Sciatic nerve (tissue), 1 donor: ENCODE data around the gene CPHXL2. TPM values are rescaled to one million over a fixed set of nuclear protein-coding genes. Genes with fewer than 3 reads are reported as not detected.

Source experiments
- total RNA-seq: library from RNA; stranded (reverse); fragmentation: NEBNext Ultra II Directional; extraction: Animal tissue kit (Norgen Biotek cat#: 25700); gene quantifications from one replicate; pipeline ENCODE4 v1.2.1, GENCODE V29; 2021
- donor health status: DM: no; HTN: no; CAD: no.

The CPHXL2 gene
- total RNA-seq, 1 donor from 2014 or later, result not detected

Other genes with a start within 250 kb of the CPHXL2 start
- 73.7 TPM for gene CFDP1, start 243.5 kb downstream of the CPHXL2 start, total RNA-seq
- gene TMEM170A, start 212.3 kb downstream of the CPHXL2 start, total RNA-seq, result 29.8 TPM
- 0.58 TPM for gene CHST6, start 181.6 kb downstream of the CPHXL2 start, total RNA-seq
- 0.27 TPM for gene CHST5, start 140.9 kb downstream of the CPHXL2 start, total RNA-seq
- 13.7 TPM for gene TMEM231, start 120.8 kb downstream of the CPHXL2 start, total RNA-seq
- 143 TPM for gene GABARAPL2, start 110.6 kb downstream of the CPHXL2 start, total RNA-seq
- gene ADAT1, start 53.7 kb downstream of the CPHXL2 start, total RNA-seq, result 35.5 TPM
- gene KARS1, start 29.3 kb downstream of the CPHXL2 start, total RNA-seq, result 61.1 TPM
- 79.2 TPM for gene TERF2IP, start 29.2 kb downstream of the CPHXL2 start, total RNA-seq
- not detected for gene DUXB, start 24.5 kb upstream of the CPHXL2 start, total RNA-seq
- not detected for gene CPHXL, start 49.5 kb upstream of the CPHXL2 start, total RNA-seq